HG02571 (cell line): Measurements from ENCODE around the gene PLEKHM3.
A peak's percentile ranks its signal among the peaks of the same experiment; 100 is the strongest.

Source experiments
- ATAC-seq: cut with Tn5 transposase; IDR thresholded peaks from one replicate; pipeline ENCODE4 v1.9.1; 2021; ENCODE audit warnings: mild to moderate bottlenecking, moderate library complexity; ENCODE audit not compliant: unreplicated experiment

Gene PLEKHM3

GRCh38 chr2:207896525-207897285 lies 128.6 kb downstream of the PLEKHM3 start:
- ATAC-seq = no peak

DNA sequence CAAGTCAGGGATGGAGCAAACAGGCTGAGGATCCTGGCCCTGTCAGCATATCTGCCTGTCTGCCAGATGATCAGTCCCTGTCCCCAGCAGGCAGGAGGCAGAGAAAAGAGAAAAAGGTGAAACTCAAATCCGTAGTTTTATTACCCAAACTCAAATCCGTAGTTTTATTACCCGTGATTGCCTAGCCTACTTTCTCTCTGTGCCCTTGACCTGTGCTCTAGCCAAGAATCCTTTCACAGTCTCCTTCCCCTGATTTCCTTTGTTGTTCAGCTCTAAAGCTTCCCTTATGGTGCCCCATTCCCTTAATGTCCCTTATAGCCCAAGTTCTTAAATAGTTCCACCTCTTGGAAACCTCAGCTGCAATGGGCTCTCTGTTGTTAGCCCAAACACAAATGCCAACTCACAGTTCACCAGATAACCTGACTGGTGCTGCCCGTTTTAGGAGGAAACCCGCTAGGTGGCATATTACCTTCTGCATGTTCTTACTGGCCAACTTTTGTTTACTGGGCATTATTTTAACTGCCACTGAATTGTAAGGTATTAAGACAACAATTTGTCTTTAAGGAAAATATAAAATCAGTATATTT lies 130.0 kb downstream of the PLEKHM3 start:
- no peak for ATAC-seq

- no peak for ATAC-seq
Measured at GRCh38 chr2:207892716-207893402, 132.5 kb downstream of the PLEKHM3 start.

GRCh38 chr2:207891086-207891844 lies 134.1 kb downstream of the PLEKHM3 start:
- no peak for ATAC-seq

DNA sequence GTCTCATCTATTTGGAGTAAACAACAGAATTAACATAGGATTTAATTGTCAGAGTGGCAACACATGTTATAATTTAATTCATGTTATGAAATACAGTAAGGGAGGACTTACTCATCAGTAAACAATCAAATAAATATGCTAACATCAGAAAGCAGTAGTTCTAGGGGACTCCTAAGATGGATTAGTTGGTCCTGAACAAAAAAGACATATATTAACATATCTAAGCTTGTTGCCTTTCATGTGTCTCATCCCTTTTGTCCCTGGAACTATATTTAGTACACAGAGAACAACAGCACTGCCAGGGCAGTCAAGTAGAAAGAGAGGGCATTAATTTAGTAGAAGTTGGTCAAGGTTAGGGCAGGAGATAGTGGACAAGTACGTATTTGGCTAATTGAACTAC lies 137.8 kb downstream of the PLEKHM3 start:
- no peak for ATAC-seq

DNA sequence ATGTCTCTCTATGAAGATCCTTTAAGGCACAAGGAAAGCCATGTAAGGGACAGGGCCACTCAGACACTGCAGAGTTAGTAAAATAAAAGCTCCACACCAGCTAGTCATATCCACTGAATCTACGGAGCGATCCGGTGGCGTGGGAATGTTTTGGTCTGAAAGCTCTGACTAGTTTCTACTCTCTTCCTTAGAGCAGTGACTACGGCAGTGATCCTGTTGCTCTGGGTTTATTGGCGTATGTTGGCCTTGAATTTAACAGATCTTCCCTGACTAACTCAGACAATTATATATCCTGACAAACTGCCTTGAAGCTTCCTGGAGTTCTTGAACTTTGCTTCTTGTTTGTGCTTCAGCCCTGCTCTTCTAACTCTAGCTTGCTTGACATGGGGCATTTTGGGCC lies 140.3 kb downstream of the PLEKHM3 start:
- ATAC-seq = no peak

DNA sequence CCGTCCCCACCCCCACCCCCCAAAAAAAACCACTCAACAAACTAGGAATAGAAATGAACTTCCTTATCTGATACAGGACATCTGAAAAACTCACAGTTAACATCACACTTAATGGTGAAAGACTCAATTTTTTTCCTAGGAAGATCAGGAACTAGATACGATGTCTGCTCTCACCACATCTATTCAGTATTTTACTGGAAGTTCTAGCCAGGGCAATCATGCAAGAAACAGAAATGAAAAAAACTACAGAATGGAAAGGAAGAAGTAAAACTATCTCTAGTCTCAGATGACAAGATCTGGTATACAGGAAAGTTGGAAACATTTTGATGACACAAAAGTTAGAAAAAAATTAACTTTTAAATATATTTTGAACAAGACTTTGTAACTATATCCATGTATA lies 141.2 kb downstream of the PLEKHM3 start:
- ATAC-seq = no peak

- ATAC-seq = no peak
Measured at GRCh38 chr2:207883002-207883780, 142.1 kb downstream of the PLEKHM3 start.

DNA sequence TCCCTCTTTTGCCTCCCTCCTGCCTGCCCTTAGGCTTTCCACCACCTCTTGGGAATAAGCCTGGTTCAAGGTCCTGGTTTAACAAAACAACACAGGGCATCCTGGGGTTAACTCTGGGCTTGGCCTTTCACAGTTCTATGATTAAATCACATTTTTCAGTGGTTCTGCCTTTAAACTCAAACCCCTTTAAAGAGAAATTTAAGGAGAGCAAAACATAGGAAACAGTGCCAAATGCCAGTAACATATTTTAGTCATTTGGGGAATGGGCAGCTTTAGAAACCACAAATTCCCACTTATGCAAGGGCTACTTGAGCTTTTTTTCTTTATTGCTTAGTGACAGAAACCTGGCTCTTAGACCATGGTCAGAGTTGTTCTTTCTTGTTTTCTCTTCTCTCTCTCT lies 143.4 kb downstream of the PLEKHM3 start:
- ATAC-seq = no peak

DNA sequence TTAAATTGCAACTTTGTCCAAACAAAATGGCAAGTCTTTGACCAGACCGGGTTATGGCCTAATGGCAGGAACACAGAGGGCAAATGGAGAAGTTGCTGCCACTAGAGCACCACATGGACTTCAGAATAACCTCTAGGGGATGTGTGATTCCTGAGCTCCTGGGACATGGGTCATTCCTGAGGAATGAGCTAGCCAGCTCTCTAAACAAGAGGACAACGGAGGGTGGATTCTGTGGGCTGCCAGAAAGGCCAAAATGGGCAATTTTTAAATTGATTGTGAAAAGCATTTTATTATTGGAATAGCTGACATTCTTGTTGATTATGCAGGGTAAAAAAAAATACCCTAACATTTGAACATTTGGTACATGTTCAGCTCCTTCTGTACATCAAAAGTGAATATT lies 145.8 kb downstream of the PLEKHM3 start:
- no peak for ATAC-seq

DNA sequence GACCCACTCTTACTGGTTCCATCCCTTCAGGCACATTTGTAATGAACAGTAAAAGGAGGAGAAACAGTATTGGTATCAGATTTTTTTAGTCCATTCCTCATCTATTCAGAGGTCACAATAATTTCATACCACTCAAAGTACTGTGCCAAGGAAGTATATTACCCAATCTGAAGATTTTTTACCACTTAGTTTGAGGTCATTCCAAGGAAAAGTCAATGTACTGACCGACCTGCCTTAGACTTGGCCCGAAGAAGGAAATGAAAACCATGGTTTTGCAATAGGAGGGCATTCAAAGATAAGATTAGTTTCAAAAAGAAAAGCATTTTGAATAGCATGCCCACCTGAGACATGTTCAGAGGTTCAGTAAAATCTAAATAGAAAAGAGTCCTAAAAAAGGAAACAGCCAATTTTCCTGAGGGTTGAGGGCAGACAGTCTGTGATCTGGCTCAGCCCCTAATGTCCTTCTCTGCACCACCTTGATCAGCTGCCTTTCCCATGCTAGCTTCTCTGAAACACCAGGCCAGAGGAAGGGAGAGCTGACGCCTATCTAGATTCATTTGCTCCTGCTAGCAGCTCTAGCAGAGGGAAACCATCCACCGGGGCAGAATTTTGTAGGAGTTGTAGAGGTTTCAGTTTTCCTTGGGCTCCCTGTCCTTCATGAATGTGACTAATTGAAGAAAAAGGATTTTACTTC lies 148.3 kb downstream of the PLEKHM3 start:
- ATAC-seq = no peak

DNA sequence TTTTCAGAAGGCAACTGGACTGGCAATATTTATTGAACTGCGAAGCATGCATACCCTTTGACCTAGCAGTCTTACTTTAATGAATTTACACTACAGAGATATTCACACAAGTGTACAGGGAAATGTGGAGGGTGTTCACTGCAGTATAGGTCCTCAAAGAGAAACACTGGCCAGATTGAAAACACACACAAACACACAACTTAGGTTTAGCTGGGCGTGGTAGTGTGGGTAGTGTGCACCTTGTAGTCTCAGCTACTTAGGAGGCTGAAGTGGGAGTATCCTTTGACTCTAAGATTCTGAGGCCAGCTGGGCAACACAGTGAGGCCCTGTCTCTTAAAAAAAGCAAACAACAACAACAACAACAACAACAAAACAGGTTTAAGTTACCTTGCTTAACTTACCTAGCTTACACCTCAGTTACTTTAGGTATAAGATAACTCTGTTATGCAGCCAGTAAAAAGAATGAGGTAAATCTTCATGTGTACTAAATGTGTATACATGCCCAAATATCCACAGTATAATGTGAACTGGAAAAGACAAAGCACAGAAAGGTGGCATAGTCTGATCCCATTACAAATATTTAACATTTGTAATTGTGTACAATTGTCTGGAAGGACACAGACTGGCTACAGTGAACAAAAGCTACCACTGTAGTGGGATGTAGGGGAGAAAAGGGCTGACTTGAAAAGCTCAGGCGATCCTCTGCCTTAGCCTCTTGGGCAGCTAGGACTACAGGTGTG lies 149.7 kb downstream of the PLEKHM3 start:
- ATAC-seq = no peak

- ATAC-seq = peak; percentile 50
Measured at GRCh38 chr2:207873794-207874193, 151.5 kb downstream of the PLEKHM3 start.

DNA sequence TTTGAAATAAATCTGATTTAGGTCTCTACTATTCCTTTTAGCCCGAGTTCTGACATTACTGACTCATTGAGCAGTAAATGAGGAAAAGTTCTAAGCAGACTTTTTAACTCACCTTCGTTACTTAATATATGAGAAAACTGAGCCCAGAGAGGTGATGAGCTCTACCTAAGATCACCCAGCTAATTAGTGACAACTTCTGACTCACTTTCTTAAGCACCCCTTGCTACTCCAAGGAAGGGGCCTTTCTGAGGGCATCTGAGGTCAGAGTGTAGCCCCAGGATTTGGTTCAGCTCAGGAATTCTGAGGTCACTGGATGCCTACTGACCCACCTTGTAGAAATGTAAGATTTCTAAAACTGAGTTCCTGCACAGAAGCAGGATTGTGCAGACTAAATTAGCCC lies 153.4 kb downstream of the PLEKHM3 start:
- ATAC-seq = no peak

DNA sequence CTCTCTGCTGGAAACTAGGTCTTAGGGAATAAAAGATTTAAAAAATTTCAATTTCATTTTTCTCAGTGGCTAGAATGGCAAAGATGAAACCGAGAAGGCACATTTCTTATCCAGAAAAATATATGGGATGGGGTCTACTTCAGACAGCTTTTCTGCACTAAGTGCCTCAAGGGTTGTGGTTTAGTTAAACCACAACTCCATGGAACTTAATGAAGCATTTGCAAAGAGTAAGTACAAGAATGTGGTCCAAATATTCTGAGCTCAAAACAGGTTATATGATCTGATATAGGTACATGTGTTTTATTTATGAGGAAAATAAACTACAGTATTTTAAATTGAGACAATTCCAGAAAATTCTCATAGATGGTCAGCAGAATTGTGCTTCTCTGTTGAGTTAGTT lies 153.8 kb downstream of the PLEKHM3 start:
- no peak for ATAC-seq

- ATAC-seq = no peak
Measured at GRCh38 chr2:207870814-207871213, 154.5 kb downstream of the PLEKHM3 start.

DNA sequence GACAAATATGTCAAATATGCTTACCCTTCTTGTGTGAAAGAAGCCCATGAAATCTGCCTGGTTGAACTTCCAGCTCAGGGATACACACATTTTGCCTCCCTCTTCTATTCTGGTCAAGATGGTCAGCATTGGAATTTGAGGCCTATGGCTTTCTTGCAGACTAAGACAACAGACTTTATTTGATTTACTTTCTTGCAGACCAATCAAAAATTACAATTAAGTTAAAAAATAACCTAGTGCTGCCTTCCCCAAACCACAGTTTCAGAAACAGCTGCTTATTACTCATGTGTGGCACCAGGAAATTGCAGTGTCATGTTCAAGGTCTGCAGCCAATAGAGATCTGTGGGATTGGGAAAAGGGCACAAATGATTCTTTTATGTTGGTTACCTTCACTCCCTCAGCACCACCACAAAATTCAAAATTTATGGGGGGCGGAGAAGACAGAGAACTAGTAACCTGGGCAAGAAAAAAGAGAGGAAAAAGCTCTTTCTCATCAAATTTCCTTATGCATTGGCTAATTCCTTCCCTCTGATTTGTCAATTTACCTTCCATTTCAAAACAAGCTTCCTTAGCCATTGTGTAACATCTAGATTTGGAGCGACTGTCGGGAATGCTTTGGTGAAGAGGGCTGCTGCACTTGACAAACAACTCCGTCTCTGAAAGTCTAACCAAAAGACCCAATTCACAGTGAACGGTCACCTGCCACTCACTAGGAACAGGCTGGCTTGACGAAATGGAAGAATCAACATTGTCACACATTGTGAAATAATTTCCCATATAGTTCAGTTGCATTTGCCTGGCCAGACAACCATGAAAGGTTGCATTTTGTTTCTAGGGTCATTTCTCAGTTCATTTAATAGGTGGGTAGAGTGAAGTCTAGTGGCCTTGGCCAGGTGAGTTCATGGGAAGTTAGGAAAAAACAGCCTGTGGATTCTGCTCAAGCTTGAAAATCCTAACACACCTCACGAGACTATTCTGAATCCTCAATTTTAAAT lies 155.2 kb downstream of the PLEKHM3 start:
- ATAC-seq = no peak
